Measurements from ENCODE around the gene MAPKAP1.
"Not testable (repeated sequence)": the region's sequence is repeated elsewhere in the genome, so short reads cannot be mapped to it uniquely, and the experiment has no call there.

The MAPKAP1 gene

GRCh38 chr9:125579030-125579932, 127.7 kb downstream of the MAPKAP1 start:
- Histone ChIP-seq H3K9me3 (ENCODE audit: low read depth, low read length) (no peaks in the 10 kb centered on the region), H3K27ac (no peak overlapping the region), H3K9ac (ENCODE audit: insufficient read length) (no peak overlapping the region), H3K36me3 (ENCODE audit: insufficient read depth, low read length) (peaks cover 3% of the 10 kb centered on the region; the same call in 1 of the 2 replicates), H3K4me3 (no peak overlapping the region)
- no peak for DNase-seq (ENCODE audit: low read depth, low spot score)
- TF ChIP-seq FOXP2 (optimal IDR thresholded peaks at IDR 0.05; ENCODE audit: control extremely low read depth, extremely low read length, insufficient read depth) (no peak), EZH2 (IDR thresholded peaks at IDR 0.05) (no peak), POLR2AphosphoS5 (IDR thresholded peaks at IDR 0.05; ENCODE audit: borderline replicate concordance, low read depth, low read length) (no peak)

- Histone ChIP-seq H3K9me3 (ENCODE audit: low read depth, low read length) (no peaks in the 10 kb centered on the region), H3K27ac (no peak overlapping the region), H3K9ac (ENCODE audit: insufficient read length) (no peak overlapping the region), H3K4me3 (no peak overlapping the region), H3K36me3 (ENCODE audit: insufficient read depth, low read length) (0 out of 2 replicates have a peak, but pooled peaks cover 3% of the 10 kb centered on the region)
- DNase-seq (ENCODE audit: low read depth, low spot score), result no peak
- TF ChIP-seq FOXP2 (optimal IDR thresholded peaks at IDR 0.05; ENCODE audit: control extremely low read depth, extremely low read length, insufficient read depth) (no peak), EZH2 (IDR thresholded peaks at IDR 0.05) (no peak), POLR2AphosphoS5 (IDR thresholded peaks at IDR 0.05; ENCODE audit: borderline replicate concordance, low read depth, low read length) (no peak)
Observed at GRCh38 chr9:125574126-125574877, 132.7 kb downstream of the MAPKAP1 start.

- not testable (repeated sequence) for DNase-seq (ENCODE audit: low read depth, low spot score); H3K9me3 ChIP-seq (ENCODE audit: low read depth, low read length); H3K4me3 ChIP-seq; H3K36me3 ChIP-seq (ENCODE audit: insufficient read depth, low read length); H3K9ac ChIP-seq (ENCODE audit: insufficient read length); H3K27ac ChIP-seq
Observed at GRCh38 chr9:125572461-125572860, 134.5 kb downstream of the MAPKAP1 start.

GRCh38 chr9:125571824-125572223, 135.2 kb downstream of the MAPKAP1 start:
- not testable (repeated sequence) for H3K9me3 ChIP-seq (ENCODE audit: low read depth, low read length); H3K4me3 ChIP-seq

GRCh38 chr9:125570246-125570645, 136.8 kb downstream of the MAPKAP1 start:
- DNase-seq (ENCODE audit: low read depth, low spot score), result no peak
- Histone ChIP-seq H3K4me3 (no peak overlapping the region), H3K9ac (ENCODE audit: insufficient read length) (no peak overlapping the region), H3K9me3 (ENCODE audit: low read depth, low read length) (no peaks in the 10 kb centered on the region), H3K27ac (no peak overlapping the region), H3K36me3 (ENCODE audit: insufficient read depth, low read length) (0 out of 2 replicates have a peak, but pooled peaks cover 3% of the 10 kb centered on the region)
- TF ChIP-seq POLR2AphosphoS5 (IDR thresholded peaks at IDR 0.05; ENCODE audit: borderline replicate concordance, low read depth, low read length) (no peak), FOXP2 (optimal IDR thresholded peaks at IDR 0.05; ENCODE audit: control extremely low read depth, extremely low read length, insufficient read depth) (no peak), EZH2 (IDR thresholded peaks at IDR 0.05) (no peak)

More at GRCh38 chr9:125571824-125572223, 135.2 kb downstream of the MAPKAP1 start:
- not testable (repeated sequence) for H3K9ac ChIP-seq (ENCODE audit: insufficient read length); DNase-seq (ENCODE audit: low read depth, low spot score); H3K27ac ChIP-seq; H3K36me3 ChIP-seq (ENCODE audit: insufficient read depth, low read length)

- H3K36me3 ChIP-seq (ENCODE audit: insufficient read depth, low read length), result 0 out of 2 replicates have a peak, but pooled peaks cover 3% of the 10 kb centered on the region
- no peak for DNase-seq (ENCODE audit: low read depth, low spot score)
- TF ChIP-seq FOXP2 (optimal IDR thresholded peaks at IDR 0.05; ENCODE audit: control extremely low read depth, extremely low read length, insufficient read depth) (no peak), POLR2AphosphoS5 (IDR thresholded peaks at IDR 0.05; ENCODE audit: borderline replicate concordance, low read depth, low read length) (no peak), EZH2 (IDR thresholded peaks at IDR 0.05) (no peak)
- no peak overlapping the region for H3K4me3 ChIP-seq
- H3K27ac ChIP-seq, result no peak overlapping the region
- H3K9me3 ChIP-seq (ENCODE audit: low read depth, low read length), result no peaks in the 10 kb centered on the region
- no peak overlapping the region for H3K9ac ChIP-seq (ENCODE audit: insufficient read length)
Observed at GRCh38 chr9:125568621-125569020, 138.4 kb downstream of the MAPKAP1 start.

- not testable (repeated sequence) for H3K9ac ChIP-seq (ENCODE audit: insufficient read length); H3K27ac ChIP-seq; H3K36me3 ChIP-seq (ENCODE audit: insufficient read depth, low read length); DNase-seq (ENCODE audit: low read depth, low spot score); H3K9me3 ChIP-seq (ENCODE audit: low read depth, low read length); H3K4me3 ChIP-seq
Observed at GRCh38 chr9:125566051-125566450, 141.0 kb downstream of the MAPKAP1 start.

GRCh38 chr9:125565126-125565525, 141.9 kb downstream of the MAPKAP1 start:
- H3K9ac ChIP-seq (ENCODE audit: insufficient read length), result no peak overlapping the region
- no peaks in the 10 kb centered on the region for H3K9me3 ChIP-seq (ENCODE audit: low read depth, low read length)
- no peak for TF ChIP-seq EZH2 (IDR thresholded peaks at IDR 0.05)
- no peak for TF ChIP-seq POLR2AphosphoS5 (IDR thresholded peaks at IDR 0.05; ENCODE audit: borderline replicate concordance, low read depth, low read length)
- TF ChIP-seq FOXP2 (optimal IDR thresholded peaks at IDR 0.05; ENCODE audit: control extremely low read depth, extremely low read length, insufficient read depth), result no peak
- no peak overlapping the region for H3K4me3 ChIP-seq
- no peak for DNase-seq (ENCODE audit: low read depth, low spot score)
- no peaks in the 10 kb centered on the region for H3K36me3 ChIP-seq (ENCODE audit: insufficient read depth, low read length)
- H3K27ac ChIP-seq, result no peak overlapping the region
